GM12873 (cell line): Measurements from ENCODE around the gene SEPTIN2.

Experiments
- TF ChIP-seq, protein P1 (sequence below): IDR thresholded peaks from 2 replicates; pipeline ENCODE4 v1.5.1; 2012; ENCODE audit warnings: low read depth, mild to moderate bottlenecking, moderate library complexity, low read length, control low read depth; ENCODE audit not compliant: insufficient read depth; ENCODE audit errors: missing control alignments

The SEPTIN2 gene

DNA sequence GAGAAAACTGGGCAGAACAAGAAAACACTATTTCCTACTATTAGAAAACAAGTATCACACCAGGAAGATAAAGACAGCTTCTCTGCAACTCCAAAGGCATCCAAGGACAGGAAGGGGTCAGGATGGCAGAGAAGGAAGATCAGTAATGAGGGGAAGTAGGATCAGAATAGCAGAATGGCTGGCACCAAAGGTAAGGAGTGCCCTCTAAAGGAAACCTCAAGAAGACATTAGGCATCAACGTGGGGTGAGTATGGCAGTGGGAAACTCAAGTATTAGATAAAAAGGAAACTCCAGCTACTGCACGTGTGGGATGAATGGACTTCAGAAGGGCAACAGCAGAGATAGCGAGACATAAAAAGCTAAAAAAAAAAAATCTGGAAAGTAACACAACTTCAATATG, 26.1 kb upstream of the SEPTIN2 start:
- TF ChIP-seq, protein P1, sequence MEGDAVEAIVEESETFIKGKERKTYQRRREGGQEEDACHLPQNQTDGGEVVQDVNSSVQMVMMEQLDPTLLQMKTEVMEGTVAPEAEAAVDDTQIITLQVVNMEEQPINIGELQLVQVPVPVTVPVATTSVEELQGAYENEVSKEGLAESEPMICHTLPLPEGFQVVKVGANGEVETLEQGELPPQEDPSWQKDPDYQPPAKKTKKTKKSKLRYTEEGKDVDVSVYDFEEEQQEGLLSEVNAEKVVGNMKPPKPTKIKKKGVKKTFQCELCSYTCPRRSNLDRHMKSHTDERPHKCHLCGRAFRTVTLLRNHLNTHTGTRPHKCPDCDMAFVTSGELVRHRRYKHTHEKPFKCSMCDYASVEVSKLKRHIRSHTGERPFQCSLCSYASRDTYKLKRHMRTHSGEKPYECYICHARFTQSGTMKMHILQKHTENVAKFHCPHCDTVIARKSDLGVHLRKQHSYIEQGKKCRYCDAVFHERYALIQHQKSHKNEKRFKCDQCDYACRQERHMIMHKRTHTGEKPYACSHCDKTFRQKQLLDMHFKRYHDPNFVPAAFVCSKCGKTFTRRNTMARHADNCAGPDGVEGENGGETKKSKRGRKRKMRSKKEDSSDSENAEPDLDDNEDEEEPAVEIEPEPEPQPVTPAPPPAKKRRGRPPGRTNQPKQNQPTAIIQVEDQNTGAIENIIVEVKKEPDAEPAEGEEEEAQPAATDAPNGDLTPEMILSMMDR: peak; percentile 11

DNA sequence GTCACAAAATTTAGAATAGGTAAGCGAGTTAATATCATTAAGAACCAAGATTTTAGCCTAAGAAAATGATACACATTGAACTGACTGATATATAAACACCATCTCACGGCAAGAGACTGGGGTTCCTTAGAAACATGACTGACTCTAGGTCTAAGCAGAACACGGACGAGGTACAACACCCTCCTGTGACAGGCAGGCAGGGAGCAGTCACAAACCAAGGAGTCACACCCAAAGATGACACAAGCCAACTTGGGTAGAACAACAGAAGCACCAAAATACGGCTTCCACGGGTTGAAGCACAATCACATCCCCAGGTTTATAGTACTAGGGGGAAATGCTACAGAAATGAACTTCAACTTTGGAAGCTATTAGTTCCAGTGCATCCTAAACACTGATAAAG, 24.6 kb upstream of the SEPTIN2 start:
- TF ChIP-seq, protein P1: no peak

DNA sequence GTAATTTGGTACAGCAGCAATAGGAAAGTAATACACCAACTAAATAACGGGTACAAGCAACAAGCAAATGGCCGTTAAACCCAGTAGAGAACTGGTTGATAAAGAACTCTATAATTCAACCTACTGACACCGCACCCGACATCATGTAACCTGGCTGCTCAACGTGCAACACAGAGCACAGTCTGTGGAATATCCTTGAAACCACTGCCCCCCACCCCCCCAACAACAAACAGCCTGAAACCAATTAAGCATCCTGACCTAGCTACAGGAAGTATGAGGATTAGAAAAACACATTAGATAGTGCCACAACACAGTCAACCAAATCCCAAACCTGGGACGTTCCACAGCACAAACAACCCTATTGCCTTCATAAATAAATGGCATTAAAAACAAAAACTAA, 23.7 kb upstream of the SEPTIN2 start:
- TF ChIP-seq, protein P1: no peak

DNA sequence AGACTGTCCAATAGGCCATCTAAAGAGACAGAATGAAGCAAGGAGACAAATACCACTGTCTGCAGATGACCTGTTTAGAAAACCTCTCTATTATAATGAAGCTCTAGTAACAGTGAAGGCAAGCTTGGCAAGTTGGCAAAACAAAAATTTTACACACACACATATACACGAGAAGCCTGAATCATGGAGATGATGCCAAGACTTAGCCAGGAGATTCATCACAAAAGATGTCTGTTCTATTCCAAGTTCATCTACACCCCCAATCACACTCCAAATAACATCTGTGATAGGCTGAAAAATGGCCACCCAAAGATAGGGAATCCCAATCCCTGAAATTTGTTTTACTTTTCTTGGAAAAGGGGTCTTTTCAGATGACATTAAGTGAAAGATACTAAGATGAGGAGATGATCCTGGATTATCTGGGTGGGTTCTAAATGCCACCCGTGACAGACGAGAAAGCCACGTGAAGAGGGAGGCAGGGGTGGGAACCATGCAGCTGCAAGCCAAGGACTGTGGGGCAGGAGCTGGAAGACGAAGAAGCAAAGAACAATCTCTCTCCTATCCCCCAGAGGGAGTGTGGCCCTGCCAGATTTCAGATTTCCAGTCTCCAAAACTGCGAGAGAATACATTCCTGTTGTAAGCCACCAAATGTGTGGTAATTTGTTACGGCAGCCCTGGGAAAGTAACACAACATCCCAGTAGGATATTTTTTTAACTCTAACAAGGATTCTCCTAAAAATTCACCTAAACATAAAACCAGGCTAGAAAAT, 20.2 kb upstream of the SEPTIN2 start:
- TF ChIP-seq, protein P1: no peak

DNA sequence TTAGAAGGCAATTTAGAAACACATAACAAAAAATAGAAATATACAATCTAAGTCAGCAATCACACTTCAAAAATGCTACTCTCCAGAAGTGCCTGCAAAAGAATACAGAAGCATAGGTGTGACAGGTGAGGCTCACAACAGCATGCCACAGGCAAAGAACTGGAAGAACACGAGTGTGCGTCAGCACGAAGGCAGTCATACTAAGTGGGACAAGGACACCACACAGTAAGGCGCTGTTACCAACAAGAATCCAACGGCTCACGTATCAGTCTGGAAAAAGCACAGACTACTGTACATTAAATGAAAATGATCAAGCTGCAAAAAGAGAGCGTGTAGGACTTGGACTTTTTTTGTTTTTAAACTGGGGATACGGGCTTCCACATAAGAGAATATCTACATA, 19.0 kb upstream of the SEPTIN2 start:
- TF ChIP-seq, protein P1: no peak

DNA sequence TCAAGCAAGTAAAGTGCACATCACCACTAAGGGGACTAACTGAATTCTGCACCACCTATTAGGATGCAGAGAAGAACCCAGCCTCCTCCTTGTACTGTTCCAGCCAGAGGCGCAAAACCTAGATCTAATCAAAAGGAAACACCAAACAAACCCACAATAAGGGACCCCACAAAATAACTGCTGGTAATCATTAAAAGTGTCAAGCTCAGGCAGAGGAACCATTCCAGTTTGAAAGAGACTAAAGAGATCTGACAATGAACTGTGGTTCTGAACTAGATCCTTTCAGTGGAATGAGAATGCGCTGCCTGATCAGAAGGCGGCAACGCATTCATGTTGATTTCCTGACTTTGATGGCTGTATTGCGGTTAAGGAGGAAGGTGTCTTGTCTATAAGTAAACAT, 17.1 kb upstream of the SEPTIN2 start:
- TF ChIP-seq, protein P1: no peak

DNA sequence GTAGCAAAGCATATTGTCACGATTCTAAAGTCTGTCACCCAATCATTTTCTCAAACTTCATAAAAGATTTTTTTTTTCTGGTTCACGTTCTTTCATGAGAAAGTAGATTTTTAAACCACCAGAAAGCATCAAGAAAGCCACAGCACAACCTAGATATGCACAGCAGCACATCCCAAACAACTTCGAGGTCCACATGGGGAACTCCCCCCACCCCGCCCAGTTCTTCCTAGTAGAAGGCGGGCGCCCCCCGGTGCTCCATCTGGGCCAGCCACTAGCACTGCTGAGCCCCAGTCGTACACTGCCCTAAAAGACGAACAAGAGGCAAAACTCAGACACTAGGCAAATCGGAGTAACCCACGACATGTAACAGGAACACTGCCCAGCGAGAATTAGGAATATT, 15.7 kb upstream of the SEPTIN2 start:
- TF ChIP-seq, protein P1: no peak
